Activated gamma-delta T cell treated with anti-CD3 and anti-CD28 coated beads, Interleukin-2, amount 50 U/mL, for 16 hours (primary cell): ENCODE data around the gene COL9A3.

ENCODE experiments used
- DNase-seq: peaks from one replicate; pipeline ENCODE4 v3.0.0-alpha.2; 2020; ENCODE audit warnings: low read depth

COL9A3 gene

GRCh38 chr20:62778601-62779416 is 38.0 kb upstream of the COL9A3 start:
- DNase-seq = no peak

DNA sequence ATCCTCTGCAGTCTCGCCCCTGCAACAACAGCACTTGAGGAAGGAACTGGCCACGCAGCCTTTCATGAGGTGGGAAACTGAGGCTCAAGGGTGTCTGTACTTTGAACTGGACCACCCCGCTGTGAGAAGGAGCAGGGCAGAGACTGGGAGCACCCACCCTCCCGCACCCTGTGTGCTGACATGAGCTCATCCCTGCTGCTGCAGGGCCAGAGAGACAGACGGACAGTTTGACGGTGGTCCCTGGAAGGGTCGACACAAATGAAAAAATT is 37.5 kb upstream of the COL9A3 start:
- DNase-seq = no peak

GRCh38 chr20:62780204-62780603 is 36.6 kb upstream of the COL9A3 start:
- DNase-seq = no peak

GRCh38 chr20:62780696-62781095 is 36.2 kb upstream of the COL9A3 start:
- DNase-seq = no peak

- DNase-seq = no peak
These were observed 34.5 kb upstream of the COL9A3 start for GRCh38 chr20:62782149-62782892.

- DNase-seq = no peak
These were observed 34.0 kb upstream of the COL9A3 start for GRCh38 chr20:62782893-62783278.

- DNase-seq = no peak
These were observed 32.4 kb upstream of the COL9A3 start for GRCh38 chr20:62784497-62784896.

DNA sequence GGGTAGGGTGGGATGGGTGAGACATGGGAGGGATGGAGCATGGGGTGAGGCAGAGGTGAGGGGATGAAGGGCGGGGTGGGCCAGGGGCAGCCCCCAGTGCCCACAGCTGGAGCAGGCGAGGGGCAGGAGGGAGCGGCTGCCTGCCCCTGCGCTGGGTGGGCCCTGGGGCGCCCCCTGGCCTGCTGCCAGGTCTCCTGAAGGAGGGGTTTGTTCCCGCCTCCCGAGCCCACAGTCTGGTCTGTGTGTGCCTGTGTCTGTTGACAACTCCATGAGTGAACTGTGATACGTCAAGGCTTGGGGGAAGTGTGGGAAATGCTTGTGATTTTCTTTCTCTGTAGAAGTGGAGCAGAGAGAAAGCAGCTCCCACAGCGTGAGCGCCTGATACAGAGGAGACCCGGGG is 31.5 kb upstream of the COL9A3 start:
- DNase-seq = no peak

DNA sequence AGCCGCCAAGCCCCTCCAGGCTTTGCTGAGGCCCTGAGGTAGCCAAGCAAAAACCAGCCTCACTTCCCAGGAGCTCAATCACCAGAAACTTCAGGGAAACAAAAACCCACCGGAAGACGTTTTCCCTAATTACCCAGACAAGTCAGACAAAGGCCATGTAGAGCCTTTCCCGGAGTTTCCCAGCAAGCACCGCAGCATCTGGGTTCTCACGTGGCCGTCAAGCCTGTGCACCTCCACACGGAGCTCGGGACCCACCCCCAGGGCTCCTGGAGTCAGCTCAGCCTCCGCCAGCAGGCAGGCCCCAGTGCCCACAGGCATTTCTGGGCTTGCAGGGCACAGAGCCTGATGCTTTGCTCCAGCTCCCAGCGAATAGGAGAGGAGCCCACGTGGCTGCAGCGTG is 30.7 kb upstream of the COL9A3 start:
- no peak for DNase-seq

DNA sequence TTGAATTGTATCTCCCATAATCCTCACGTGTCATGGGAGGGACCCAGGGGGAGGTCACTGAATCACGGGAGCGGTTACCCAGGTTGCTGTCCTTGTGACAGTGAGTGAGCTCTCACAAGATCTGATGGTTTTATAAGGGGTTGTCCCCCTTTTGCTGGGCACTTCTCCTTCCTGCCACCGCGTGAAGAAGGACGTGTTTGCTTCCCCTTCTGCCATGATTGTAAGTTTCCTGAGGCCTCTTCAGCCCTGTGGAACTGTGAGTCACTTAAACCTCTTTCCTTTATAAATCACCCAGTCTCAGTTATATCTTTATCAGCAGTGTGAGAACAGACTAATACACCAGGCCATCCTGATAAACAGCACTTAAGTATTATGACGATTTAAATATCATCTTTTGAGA is 29.5 kb upstream of the COL9A3 start:
- DNase-seq = no peak

DNA sequence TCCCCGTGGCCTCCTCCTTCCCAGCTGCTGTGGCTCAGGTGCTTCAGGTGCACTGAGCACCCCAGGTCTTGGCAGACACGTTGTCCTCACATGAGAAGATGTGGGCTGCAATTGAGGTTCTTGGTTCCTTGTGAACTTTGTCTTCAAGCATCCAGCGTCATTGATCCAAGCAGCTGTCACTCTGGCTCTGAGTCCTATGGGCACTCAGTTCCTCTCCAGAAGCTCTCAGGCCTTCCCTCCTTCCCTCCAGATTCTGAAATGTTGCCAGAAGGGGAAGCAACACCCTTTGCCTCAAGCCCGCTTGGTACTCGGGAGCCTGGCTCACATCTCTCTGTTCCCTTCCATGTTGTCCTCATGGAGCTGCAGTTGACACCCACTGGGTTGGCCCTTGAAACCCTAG is 29.0 kb upstream of the COL9A3 start:
- DNase-seq = no peak

DNA sequence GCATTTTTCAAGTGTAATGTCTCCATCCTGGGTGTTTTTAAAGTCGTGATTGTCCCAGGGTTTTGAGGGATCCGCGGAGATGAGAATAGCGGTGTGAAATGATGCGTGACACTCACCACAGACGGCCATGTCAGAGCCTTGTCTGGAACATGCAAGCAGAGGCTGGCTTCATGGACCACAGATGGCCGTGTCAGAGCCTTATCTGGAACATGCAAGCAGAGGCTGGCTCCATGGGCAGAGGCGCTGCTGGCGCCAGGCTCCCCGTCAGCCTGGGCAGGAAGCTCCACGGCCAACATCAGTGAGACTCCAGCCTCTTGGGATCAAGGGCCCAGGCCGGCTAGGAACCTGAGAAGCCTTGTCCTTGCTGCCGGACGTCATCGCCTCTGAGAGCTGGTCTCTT is 28.2 kb upstream of the COL9A3 start:
- DNase-seq = no peak

DNA sequence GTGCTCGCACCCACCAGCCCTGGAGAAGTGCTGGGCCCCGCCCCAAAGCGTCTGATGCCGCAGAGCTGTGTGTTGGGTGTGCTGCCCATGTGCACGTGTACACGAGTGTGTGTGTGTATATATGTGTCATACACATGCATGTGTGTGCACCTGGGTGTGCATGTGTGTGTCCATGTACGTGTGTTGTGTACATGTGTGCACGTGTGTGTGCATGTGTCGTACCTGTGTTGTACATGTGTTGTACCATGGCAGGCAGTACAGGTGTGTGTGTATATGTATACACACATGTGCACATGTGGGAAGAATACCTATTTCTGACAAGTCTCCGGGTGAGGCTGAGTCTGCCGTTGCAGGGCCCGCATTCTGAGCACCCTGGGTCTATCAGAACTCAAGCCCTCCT is 26.8 kb upstream of the COL9A3 start:
- DNase-seq = no peak

- DNase-seq = peak; percentile 59
These were observed 25.3 kb upstream of the COL9A3 start for GRCh38 chr20:62791301-62792181.

DNA sequence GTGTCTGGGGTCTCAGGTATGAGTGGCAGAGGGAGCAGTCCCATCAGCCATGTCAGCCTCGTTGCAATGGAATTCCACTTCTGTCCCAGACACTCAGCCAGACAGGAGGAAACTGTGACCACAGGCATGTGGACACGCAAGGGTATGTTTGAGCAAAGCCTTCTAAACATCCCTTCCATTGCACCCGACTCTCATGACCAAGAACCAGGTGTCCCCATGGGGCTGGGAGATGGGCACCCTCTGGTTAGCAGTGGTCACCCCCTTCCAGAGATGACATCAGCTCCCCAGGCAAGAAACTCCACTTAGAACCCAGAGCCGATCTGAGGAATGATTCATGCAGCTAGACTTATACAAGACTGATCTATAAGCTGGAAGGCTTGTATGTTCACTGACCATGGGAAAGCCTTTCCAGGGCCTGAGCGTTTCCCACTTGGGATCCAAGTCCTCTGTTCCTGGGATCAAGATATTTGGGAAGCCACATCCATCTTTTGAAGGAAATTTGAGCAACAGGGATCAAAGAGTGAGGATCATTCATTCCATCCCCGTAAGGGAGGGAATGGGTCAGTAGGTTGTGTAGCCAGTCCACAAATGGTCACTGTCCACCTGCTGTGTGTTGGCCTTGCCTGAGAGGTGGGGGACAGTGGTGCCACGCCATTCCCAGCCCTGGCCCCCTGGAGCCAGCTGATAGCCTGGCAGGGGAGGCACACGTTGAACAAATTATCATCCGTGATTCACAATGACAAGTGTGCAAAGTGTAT is 24.5 kb upstream of the COL9A3 start:
- no peak for DNase-seq

GRCh38 chr20:62792940-62793756 is 23.7 kb upstream of the COL9A3 start:
- DNase-seq = no peak

DNA sequence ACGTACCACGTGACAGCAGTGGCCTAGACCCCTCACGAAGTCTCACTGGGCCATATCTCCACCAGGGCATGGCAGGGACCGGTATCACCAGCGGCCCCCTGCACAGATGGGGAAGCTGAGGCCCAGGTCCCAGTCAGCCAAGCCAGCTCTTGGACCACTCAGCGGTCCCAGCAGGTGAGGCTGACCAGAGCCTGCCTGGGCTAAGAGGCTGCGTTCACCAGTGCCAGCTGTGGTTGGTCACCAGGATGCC is 23.2 kb upstream of the COL9A3 start:
- DNase-seq = no peak

DNA sequence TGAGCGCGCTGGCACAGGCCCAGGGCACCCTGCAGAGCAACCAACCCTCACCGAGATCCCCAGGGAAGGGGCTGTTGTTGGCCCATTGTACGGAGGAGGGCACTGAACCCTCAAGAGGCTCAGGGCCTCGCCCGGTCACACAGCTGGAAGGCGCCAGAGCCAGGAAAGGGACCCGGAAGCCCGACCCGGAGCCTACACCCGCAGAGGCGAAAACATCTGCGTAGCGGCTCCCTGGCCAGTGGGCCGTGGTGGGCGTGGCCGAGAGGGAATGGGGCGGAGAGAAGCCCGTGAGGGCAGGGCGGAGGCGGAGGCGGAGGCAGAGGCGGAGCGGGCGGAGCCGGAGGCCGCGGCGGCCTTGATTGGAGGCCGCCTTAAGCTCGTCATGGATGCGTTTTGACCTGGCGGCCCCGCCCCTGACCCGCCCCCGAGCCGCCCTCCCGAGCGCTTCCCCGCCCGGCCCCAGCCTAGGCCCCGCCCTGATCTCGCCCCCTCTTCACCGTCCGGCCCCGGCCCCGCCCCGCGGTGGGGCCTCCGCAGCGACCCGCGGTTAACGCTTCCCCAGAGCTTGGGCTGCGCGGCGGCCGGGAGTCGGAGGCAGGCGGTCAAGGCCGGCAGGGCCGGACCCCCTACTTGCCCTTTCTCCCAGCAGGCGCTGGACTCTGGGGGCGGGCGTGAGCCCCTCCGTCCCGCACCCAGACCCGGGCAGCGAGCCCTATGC is 22.7 kb upstream of the COL9A3 start:
- peak; percentile 85 for DNase-seq

DNA sequence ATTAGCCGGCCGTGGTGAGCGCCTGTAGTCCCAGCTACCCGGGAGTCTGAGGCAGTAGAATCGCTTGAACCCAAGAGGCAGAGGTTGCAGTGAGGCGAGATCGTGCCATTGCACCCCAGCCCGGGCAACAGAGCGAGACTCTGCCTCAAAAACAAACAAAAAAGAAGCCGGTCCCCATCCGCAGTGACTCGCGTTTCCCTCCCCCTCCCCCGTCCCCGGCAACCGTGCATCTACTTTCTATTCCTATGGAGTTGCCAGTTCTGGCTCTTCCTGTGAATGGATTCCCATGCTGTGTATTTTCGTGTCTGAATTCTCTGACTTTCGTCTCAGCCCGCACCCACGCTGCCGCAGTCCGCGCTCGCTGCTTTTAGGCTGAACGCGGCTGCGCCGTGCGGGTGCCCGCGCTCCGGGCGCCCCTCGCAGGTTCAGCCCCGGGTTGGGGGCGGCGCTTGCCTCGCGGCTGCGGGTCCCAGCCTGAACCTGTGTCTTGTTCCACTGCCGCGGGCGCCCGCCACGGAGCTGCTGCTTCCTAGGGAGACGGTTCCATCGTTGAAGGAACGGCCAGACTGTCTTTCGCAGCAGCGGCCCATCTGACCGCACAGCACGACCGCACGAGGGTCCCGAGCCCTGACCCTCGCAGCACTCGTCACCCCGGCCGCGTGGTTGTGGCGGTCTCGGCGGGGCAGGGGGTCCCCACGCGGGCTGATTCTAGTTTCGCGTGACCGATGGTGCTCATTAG is 21.7 kb upstream of the COL9A3 start:
- peak; percentile 51 for DNase-seq
